GM19238 (cell line): ENCODE data around the gene PSMB8.
"Not testable (repeated sequence)": the region's sequence is repeated elsewhere in the genome, so short reads cannot be mapped to it uniquely, and the experiment has no call there.

ENCODE experiments used
- DNase-seq: peaks from one replicate; pipeline ENCODE4 v3.0.0; 2011; ENCODE audit warnings: low spot score; ENCODE audit not compliant: insufficient read length

Gene PSMB8

DNA sequence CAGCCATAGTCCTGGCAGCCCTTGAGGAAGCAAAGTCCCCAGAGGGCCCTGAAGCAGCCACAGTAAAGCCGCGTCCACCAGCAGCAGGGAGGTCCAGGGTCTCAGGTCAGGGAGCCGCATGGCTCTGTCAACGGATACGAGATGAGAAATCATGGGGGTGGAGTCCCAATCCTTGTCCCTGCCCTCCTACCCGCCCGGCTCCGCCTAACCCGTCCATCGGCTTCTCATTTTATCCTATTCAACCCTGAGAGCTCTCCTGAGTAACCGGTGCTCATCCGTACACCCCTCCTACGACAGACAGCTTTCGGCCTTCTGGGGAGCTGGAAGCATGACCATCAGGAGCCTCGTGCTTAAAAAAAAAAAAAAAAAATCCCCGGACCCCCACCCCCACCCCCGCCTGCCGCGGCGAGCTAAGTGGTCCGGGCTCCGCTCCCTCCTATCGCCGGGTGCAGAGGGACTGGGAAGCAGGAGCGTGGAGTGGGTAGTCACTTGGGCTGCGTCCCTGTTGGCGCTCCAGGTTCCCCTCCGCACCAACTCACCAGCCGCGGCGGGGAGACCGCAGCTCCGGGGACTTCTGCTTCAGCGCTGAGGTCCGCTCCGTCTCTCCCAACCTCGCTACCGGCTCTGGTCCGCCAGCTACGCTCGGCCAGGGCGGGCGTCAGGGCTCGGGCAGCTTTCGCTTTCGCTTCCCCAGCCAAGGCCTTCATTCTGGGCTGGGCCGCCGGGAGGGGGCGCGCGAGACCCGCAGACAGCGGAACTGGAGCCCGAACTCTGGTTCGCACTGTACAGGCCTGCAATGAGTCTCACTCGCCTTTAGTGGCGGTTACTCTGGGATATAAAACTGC, 5.5 kb downstream of the PSMB8 start, which contains the start of gene TAP2:
Gene TAP2 (minus strand): TSS at position 626 of the 845 bp plus-strand sequence. CDS start 506 bp downstream, at position 120.
- peak; percentile 90 for DNase-seq

DNA sequence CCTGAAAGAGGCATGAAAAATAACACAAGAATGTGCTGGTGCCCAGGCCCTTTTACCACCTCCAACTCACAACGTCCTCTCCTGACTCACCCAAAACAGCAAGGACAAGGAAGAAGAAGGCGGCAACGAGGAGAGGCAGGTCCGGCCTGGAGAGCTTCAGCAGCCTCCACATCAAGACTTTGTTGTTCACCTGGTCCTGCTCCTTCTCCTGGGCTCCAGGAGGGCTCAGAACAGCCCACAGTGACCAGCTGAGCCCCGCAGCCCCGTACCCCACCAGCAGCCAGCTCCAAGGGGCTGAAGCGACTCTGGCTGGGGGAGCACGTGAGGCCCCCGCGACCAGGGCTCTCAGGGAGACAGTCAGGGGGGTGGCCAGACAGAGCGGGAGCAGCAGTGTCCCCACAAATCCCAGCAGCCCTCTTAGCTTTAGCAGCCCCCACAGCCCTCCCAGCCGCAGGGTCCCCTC, 6.2 kb downstream of the PSMB8 start:
- DNase-seq, result no peak

DNA sequence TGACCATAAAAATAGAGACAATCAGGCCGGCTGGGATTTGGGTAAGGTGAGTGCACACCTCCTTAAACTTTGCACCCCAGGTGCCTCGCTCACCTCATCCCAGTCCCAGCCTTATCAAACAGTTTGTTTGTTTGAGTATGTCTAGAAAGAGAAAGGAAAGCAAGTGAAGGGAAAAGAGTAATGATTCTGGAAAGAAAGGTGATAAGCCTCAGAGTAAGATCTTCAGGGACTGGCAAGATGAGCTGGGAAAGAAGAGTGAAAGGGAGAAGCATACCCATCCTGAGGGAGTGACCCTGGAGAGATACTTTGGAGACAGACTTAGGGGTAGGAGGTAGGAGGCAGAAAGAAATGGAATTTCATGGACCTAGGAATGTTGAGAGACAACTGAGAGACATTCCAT, 7.0 kb downstream of the PSMB8 start:
- DNase-seq, result no peak

DNA sequence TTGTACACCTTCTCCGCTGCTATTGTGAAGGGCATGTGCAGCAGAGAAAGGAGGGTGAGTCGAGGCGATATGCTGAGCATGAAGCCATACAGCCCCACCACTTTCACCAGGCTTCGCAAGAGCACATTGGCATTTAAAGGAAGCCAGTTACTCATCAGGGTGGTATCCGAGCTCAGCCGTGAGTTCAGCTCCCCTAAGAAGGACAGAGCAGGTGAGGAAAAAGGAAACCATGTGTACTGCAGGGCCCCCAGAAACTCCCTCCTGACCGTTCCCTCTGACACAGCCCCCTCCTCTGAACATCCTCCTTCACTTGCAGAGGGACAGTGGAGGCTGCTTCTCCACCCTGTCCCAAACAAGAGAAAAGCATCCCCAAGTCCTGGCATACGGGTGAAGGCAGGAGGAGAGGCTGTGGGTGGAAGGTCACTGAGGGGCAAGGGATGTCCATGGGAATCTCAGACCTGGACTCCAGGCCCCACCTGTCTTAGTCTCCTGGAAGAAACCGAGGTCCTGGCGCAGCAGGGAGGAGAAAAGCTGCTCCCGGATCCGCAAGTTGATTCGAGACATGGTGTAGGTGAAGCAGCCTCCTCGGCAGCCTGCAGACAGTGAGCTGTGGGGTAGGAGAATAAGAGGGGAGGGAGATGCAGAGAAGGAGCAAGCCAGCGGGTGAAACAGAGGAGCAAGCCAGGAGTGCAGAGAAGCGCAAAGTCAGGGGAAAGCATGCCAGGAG, 8.5 kb downstream of the PSMB8 start:
- no peak for DNase-seq

DNA sequence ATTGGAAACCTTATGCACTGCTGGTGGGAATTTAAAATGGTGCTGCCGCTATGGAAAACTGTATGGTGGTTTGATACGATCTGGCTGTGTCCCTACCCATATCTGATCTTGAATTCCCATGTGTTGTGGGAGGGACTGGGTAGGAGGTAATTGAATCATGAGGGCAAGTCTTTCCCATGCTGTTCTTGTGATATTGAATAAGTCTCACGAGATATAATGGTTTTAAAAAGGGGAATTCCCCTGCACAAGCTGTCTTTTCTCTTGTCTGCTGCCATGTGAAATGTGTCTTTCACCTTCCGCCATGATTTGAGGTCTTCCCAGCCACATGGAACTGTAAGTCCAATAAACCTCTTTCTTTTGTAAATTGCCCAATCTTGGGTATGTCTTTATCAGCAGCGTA, 10.2 kb downstream of the PSMB8 start:
- no peak for DNase-seq

DNA sequence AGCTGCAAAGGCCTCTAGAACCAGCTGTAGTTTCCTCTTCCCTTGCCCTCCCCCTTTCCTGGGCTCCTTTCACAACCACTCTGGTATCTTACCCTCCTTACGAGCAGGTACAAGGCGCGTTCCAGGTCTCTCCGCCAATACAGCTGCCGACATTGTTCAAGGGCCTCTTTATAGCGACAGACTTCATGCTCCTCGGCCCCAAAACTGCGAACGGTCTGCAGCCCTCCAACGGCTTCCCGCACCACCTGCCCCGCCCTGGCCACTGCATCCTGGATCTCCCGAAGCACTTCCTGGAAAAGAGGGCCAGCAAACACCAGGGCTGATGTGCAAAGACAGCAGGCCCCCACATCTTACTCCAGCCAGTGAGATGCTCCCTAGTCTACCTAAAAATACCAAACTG, 11.3 kb downstream of the PSMB8 start:
- no peak for DNase-seq

DNA sequence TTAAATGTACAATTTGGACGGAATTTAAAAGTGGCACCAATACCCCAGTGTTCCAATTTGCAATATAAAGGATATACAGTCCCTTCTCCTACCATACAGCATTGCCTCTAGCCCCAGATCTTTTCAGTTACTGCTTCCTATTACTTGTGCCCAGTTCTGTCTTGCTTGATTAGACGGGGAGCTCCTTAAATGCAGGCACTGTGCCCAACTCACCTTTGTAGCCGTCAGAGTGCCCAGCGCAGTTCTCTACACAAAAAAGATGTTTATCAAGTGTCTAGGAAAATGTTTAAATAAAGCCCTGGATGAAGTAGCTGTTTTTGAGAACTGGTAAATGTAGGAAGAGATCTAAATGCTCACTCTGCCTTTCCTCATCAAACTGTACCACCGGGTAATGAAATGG, 12.9 kb downstream of the PSMB8 start:
- DNase-seq, result no peak

DNA sequence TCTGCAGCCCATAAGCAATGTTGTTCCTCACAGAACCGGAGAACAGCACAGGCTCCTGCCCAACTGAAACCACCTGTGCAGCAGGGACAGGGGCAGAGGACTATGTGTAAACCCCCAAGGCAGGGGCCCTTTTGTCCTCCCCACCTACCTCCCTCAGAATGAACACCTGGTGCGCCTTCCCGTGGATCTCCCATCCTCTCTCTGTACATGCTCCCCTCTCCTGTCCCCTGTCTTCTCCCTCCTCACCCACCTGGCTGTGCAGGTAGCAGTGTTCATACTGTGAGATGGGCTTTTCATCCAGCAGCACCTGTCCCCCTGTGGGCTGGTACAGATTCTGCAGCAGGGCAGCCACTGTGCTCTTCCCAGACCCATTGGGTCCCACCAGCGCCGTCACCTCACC, 13.8 kb downstream of the PSMB8 start:
- DNase-seq, result no peak

DNA sequence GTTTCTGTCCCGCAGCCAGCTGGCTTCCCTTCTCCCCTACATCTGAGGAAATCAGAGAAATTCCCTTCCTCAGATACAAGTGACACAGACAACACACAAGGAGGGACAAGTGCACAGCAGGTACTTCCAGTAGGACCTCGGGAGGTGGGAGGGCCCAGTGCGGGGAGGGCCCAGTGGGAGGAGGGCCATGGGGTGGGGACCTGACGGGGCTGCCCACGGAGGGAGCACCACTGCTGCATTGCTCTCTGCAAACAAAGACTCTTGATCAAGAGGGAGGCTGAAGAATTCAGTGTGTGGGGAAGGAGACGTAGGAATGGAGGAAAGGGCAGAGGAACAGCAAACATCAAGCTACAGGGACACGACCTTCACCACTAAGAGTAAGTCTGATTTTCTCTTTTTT, 14.4 kb downstream of the PSMB8 start:
- DNase-seq, result no peak

DNA sequence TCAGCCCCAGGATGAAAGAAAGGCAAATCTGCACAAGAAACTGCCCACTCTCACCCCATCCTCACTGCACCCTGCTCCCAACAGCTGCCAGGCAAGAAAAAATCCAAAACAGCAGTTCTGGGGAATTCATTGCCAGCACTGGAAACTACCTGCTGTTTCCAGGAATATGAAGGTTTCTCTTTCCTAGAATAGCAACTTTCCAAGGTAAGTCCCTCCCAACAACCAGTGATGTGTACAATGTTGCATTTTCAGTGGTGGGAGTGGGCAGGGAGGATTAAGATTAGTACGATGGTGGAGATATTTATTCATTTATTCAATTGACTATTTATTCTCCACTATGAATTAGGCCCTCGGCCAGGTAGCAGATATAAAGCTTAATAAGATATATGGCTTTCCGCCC, 16.8 kb downstream of the PSMB8 start:
- no peak for DNase-seq

DNA sequence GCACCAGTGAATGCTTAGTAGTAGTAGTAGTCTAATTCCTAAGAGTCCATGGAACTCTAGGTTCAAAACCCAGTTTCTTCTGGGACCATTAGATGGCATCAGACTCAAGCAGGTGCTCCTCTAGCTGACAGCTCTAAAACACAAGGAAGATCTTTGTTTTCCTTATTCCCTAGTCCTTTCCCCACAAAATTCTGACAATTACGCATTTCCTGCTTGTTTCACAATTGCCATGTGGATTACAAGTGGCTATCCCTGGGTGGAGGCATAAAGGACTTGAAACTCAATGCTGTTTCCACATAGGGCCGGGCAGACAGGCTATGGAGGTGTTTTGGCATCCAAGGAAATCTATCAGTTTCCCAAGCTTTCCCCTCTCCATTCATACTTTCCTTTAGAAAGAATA, 17.9 kb downstream of the PSMB8 start:
- DNase-seq, result no peak

DNA sequence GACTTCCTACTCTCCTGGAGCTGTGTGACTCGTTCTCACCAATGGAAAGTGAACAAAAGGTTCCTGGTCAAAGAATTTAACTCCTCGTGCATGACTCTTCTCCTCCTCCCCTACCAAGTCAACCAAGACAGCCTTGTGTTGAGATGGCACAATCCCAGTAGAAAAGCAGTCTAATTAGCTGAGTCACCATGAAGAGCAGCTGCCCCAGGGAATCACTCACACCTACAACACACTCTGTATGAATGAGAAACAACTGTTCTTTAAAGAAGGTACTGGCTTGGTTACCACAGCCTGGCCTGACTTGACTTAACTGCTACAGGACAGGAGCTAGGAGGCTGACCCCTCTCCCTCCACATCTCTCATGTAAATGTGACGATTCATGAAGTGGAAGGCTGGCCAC, 24.1 kb downstream of the PSMB8 start:
- no peak for DNase-seq

DNA sequence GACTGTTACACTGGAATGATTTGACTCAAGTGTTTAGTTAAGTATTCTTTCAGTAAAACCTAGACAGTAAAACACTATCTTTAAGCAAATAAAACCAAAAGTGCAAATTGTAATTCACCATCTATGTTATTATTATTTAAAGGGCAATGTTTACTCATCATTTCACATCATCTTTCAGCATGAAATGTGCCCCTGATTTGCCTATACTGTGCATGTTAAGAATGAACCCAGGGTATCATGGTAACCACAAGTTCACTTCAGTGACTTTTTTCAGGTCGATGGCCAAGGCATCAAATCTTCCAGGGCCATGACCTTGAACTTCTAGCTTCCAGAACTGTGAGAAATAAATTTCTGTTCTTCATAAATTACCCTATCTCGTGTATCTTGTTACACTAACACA, 25.0 kb downstream of the PSMB8 start:
- no peak for DNase-seq

DNA sequence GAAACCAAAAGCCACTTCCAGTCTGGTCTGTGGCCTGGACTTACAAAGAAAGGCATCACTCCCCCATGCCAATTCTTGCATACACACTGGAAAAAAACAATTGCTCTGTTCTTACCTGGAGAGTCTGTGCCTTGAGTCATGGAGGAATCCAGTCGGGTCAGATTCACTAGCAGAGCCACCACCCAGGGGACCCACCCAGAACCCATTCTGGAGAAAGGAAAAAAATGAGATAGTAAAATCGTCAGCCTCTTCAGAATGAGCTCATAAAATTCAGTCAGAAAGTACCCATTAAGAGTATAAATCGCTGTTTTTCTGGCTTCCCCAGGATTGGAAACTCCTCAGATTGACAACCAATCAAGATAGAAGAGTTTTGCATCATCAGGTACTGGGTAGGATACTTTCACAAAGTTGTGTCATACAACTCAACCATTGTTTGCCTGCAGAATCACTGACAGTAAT, 27.1 kb downstream of the PSMB8 start, which contains the start of gene HLA-DOB:
Gene HLA-DOB (minus strand): TSS at position 257 of the 459 bp plus-strand sequence. CDS start 51 bp downstream, at position 206.
- DNase-seq, result peak; percentile 45

DNA sequence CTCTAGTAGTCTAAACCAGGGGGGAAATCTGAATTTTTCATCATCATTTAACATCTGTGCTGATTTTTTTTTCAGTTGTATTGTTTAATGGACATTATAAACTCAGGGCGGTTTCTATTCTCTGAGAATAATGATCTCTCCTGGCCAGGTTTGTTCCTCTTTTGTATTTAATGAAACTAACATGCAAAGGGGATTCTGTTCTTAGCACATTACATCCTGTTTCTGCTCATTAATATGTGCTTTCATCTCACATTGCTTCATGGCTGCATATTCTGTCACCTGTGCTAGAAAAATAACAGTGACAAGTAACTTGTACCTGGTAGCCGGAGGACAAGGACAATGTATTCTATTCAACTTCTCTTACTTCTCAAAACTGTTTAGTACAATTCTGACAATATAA, 27.9 kb downstream of the PSMB8 start:
- DNase-seq, result no peak

DNA sequence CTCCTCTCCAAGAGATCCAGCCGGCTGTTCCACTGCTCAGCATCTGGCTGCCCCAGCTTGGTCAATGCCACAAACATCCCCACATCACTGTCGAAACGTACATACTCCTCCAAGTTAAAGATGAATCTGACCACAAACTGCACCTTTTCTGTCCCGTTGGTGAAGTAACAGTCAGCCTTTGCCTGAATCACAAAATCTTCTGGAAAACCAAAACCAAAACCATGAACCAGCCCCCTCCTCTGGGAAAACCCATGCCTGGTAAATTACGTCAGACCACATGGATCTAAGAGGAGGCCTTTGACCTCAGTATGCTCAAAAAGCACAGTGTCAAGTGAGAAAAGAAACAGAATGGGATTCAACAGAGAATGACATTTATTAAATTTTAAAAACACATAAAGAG, 28.7 kb downstream of the PSMB8 start:
- DNase-seq, result no peak

DNA sequence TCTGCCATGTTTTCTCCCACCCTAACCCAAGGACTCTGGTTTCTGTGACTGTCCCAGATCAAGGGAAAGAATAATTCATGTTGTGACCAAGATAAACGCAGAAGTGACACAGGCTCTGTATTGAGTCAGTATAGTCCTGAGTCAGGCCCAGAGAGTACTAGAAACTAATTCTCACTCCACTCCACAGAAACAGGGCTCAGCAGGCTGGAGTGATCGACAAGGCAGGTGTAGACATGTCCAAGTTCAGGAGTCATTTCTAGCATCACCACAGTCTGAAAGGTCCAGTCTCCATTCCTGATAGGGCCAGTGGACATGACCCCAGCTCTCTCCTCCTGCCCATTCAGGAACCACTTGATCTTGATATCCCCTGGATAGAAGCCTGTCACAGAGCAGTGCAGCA, 29.7 kb downstream of the PSMB8 start:
- DNase-seq, result no peak

DNA sequence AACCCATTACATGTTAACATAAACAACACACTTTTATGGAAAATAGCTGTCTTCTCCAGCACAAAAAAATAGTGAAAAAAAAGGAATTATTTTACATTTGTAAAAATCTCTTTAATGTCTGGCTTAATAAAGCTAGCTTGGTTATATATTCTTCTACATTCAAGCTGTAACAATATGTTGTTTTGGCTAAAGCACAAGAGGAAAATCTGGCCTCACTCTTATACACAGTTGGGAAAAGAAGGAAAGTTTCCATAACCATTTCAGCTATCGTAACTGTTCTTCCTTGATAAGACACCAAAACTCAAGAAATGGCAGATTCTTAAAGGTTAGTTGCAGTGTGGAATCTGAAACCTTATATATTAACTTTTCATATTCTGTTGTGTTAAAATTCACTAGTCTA, 34.7 kb downstream of the PSMB8 start:
- DNase-seq, result no peak

DNA sequence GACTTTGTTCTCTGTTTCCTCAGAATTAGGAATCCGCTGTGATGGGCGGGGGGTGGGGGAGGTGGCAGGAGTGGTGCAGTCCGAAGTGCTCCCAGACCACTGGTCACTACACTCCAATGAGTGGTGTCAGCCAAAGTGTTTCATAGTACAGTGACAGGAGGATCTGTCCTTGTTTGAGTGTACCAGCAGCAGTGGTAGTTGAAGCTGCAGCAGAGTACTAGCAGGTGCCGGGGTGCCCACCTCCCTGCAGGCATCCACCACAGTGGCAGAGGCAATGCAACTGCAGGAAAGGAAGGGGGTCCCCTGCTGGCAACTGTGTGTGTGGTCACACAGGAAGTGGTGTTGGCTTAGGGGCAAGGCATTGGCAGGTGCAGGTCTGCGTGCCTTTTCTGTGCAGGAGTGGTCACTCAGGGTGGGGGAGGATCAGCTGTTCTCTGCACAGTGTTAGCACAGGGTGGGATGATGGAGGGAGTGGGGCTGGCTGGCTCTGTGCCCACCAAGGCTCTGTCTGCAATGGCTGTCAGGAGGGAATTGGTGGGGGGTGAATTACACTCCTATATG, 36.7 kb downstream of the PSMB8 start:
- DNase-seq, result no peak

DNA sequence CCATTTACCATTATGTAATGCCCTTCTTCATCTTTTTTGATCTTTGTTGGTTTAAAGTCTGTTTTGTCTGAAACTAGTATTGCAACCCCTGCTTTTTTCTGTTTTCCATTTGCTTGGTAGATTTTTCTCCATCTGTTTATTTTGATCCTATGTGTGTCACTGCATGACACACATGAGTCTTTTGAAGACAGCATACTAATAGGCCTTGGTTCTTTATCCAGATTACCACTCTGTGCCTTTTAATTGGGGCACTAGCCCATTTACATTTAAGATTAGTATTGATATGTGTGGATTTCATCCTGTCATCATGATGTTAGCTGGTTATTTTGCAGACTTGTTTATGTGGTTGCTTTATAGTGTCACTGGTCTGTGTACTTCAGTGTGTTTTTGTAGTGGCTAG, 38.4 kb downstream of the PSMB8 start:
- DNase-seq, result not testable (repeated sequence)

DNA sequence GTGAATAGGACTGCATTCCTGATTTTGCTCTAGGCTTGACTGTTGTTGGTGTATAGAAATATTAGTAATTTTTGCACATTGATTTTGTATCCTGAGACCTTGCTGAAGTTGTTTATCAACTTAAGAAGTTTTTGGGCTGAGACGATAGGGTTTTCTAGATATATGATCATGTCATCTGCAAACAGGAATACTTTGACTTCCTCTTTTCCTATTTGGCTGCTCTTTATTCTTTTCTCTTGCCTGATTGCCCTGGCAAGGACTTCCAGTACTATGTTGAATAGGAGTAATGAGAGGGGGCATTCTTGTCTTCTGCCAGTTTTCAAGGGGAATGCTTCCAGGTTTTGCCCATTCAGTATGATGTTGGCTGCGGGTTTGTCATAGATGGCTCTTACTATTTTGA, 40.4 kb downstream of the PSMB8 start:
- no peak for DNase-seq

DNA sequence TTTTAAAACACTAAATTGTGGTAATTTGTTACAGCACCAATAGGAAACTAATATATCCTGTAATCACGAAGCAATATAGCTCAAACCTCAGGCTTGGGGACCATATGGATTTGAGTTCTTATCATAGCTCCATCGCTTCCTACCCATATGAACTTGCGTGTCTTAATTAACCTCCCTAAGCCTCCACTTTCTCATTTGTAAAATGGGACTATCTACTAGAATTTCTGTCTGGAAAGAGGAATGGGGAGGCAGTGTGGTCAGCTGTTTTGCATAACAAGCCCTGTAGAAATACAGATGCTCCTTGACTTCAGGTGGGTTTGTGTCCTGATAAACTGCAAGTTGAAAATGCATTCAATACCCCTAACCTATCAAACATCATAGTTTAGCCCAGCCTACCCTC, 44.1 kb downstream of the PSMB8 start:
- DNase-seq, result no peak
